RWPE2 (cell line): ENCODE data around the gene TACC2.

Experiments used
- ATAC-seq: fragments of 200-7000 bp; cut with Tn5 transposase; 3 replicates; pipeline ENCODE4 v1.9.1; 2021; ENCODE audit warnings: low read depth
- DNase-seq: peaks from one replicate; pipeline ENCODE4 v3.0.0-alpha.2; 2020; ENCODE audit warnings: low spot score
- H3K27ac ChIP-seq: fragments of 450-650 bp; 2 replicates; pipeline ENCODE4 v1.5.1; 2017; ENCODE audit warnings: mild to moderate bottlenecking; ENCODE audit not compliant: poor library complexity, severe bottlenecking
- H3K27me3 ChIP-seq: fragments of 250-450 bp; sonication (Bioruptor Pico); 2 replicates; pipeline ENCODE4 v1.5.1; 2021; ENCODE audit warnings: mild to moderate bottlenecking, moderate library complexity; ENCODE audit not compliant: insufficient read depth, poor library complexity, severe bottlenecking
- H3K36me3 ChIP-seq: fragments of 250-450 bp; sonication (Bioruptor Pico); 2 replicates; pipeline ENCODE4 v1.5.1; 2020; ENCODE audit warnings: low read depth, mild to moderate bottlenecking, moderate library complexity
- H3K4me1 ChIP-seq: fragments of 250-450 bp; sonication (Bioruptor Pico); 2 replicates; pipeline ENCODE4 v1.5.1; 2021; ENCODE audit warnings: mild to moderate bottlenecking, moderate library complexity; ENCODE audit not compliant: insufficient read depth, poor library complexity, severe bottlenecking
- H3K4me3 ChIP-seq: fragments of 250-450 bp; sonication (Bioruptor Pico); 2 replicates; pipeline ENCODE4 v1.5.1; 2021; ENCODE audit warnings: mild to moderate bottlenecking, moderate library complexity; ENCODE audit not compliant: severe bottlenecking
- H3K9me3 ChIP-seq: fragments of 250-450 bp; sonication (Bioruptor Pico); 2 replicates; pipeline ENCODE4 v1.5.1; 2021; ENCODE audit warnings: mild to moderate bottlenecking, moderate library complexity; ENCODE audit not compliant: severe bottlenecking
- TF ChIP-seq, protein P1 (sequence below): fragments of 450-650 bp; IDR thresholded peaks from one replicate; pipeline ENCODE4 v1.5.1; 2017; ENCODE audit warnings: mild to moderate bottlenecking, moderate library complexity; ENCODE audit not compliant: poor library complexity, severe bottlenecking

Gene TACC2

DNA sequence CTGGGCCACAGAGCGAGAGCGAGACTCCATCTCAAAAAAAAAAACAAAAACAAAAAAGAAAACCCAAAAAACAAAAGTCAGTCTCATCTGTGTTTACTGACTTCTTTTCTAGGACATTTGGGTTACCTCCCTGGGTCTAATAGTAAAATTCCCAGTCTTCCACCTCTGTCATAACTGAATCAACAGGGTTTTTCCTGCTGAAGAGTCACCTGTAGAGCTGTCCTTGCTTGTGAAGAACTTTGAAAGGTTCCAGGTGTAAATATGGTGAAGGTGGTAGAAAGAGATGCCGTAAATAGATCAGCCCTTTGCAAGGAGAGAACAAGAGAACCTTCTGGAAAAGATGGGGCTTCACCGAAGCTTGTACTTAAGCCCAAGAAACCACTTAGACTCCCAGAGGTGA is 169.4 kb downstream of the TACC2 start:
- no peak for ATAC-seq
- no peaks in the 10 kb centered on the region for H3K27me3 ChIP-seq
- no peak overlapping the region for H3K27ac ChIP-seq
- H3K36me3 ChIP-seq: peaks cover 16% of the 10 kb centered on the region
- no peaks in the 10 kb centered on the region for H3K9me3 ChIP-seq
- no peak for DNase-seq
- TF ChIP-seq, protein P1, sequence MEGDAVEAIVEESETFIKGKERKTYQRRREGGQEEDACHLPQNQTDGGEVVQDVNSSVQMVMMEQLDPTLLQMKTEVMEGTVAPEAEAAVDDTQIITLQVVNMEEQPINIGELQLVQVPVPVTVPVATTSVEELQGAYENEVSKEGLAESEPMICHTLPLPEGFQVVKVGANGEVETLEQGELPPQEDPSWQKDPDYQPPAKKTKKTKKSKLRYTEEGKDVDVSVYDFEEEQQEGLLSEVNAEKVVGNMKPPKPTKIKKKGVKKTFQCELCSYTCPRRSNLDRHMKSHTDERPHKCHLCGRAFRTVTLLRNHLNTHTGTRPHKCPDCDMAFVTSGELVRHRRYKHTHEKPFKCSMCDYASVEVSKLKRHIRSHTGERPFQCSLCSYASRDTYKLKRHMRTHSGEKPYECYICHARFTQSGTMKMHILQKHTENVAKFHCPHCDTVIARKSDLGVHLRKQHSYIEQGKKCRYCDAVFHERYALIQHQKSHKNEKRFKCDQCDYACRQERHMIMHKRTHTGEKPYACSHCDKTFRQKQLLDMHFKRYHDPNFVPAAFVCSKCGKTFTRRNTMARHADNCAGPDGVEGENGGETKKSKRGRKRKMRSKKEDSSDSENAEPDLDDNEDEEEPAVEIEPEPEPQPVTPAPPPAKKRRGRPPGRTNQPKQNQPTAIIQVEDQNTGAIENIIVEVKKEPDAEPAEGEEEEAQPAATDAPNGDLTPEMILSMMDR: no peak
- no peak overlapping the region for H3K4me3 ChIP-seq
- no peaks in the 10 kb centered on the region for H3K4me1 ChIP-seq

DNA sequence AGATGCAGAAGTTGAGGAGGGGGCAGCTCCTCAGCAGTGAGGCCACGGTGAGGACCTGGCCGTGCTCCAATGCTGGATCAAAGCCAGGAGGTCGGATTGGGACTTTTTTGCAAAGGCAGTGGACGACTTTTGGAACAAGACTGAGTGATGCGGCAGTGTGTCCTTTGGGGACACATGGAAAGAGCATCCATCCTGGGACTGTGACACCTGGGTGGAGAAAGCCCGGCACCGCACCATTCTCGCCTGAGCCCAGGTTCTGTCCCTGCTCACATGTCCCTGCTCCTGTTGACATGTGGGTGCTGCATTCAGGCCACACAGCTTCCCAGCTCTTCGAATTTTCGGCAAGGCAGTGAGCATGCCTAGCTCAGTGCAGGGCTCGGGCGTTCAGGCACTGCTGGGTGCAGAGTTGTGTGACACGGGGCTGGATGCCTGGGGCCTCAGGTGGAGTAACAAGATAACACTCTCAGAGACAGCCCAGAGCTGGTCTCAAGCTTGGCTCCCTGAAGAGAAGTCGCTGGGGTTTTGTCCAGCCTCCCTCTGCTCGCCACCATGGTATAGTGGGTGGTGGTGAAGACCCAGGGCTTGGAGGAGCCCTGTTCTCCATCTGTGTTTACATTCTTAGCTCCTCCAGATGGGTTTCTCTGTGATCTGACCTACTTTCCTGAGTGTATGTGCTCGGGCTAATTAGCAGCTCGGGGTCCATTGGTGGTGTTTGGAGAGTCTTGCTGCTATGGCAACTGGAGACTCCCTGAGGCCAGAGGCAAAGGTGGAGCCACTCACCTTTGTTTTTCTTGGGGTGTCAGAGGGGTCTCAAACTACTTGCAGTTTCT is 170.4 kb downstream of the TACC2 start:
- no peaks in the 10 kb centered on the region for H3K4me1 ChIP-seq
- no peaks in the 10 kb centered on the region for H3K9me3 ChIP-seq
- H3K27ac ChIP-seq: no peak overlapping the region
- H3K4me3 ChIP-seq: no peak overlapping the region
- TF ChIP-seq, protein P1: no peak
- ATAC-seq (no peak), DNase-seq (no peak)
- no peaks in the 10 kb centered on the region for H3K27me3 ChIP-seq
- peaks cover 14% of the 10 kb centered on the region for H3K36me3 ChIP-seq

DNA sequence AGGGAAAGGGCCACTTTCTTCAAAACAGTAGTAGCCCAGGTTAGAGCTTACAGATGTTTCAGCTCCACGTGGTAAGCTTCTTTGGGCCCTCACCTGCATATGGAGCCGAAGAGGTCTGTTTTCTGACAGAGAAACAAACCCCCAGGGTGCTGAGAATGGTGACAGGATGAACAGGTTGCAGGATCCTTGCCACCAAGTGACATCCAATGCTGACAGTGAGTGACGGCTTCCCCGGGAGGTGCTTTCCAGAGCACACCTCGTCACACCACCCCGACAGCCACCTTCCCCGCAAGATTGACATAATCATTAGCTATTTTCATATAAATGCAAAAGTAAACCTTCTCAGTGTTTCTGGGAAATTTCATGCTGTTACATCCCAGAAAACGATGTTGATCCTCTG is 172.8 kb downstream of the TACC2 start:
- Histone ChIP-seq H3K27me3 (no peaks in the 10 kb centered on the region), H3K27ac (no peak overlapping the region), H3K9me3 (no peaks in the 10 kb centered on the region), H3K4me1 (no peaks in the 10 kb centered on the region), H3K4me3 (no peak overlapping the region), H3K36me3 (peaks cover 16% of the 10 kb centered on the region)
- TF ChIP-seq, protein P1: no peak
- ATAC-seq: no peak
- no peak for DNase-seq

DNA sequence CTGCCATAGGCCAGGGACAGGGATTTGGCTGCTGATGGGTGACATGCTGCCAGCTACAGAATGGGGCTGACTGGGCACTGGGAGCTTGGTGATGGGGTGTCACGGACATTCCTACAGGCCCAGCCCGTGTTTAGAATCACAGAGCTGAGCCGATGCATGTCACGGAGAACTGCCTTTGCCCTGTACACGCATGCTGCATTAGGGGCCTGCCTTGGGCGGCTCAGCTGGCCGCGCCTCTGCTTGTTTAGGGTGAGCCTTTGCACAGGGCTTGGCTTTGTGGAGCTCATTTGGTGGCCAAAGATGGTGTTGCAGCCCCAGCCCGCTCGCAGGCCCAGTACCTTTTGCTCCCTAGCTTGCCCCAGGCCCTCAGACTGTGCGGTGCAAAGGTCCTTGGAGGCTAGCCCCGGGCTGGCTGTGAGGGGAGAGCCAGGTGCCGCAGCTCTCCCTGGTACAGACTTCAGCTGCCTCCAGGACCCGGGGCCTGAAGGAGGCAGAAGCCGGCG is 173.8 kb downstream of the TACC2 start:
- Histone ChIP-seq H3K4me1 (no peaks in the 10 kb centered on the region), H3K36me3 (peaks cover 13% of the 10 kb centered on the region), H3K9me3 (no peaks in the 10 kb centered on the region), H3K27ac (no peak overlapping the region), H3K27me3 (no peaks in the 10 kb centered on the region), H3K4me3 (no peak overlapping the region)
- peak; percentile 35; the same call in 1 of the 3 replicates for ATAC-seq
- DNase-seq: no peak
- TF ChIP-seq, protein P1: no peak
